AG09309 (cell line): ENCODE results near the gene DDX25.

Experiments used
- DNase-seq: peaks from one replicate; pipeline ENCODE4 v3.0.0-alpha.2; 2010; ENCODE audit warnings: low read depth
- H3K4me3 ChIP-seq: 2 replicates; pipeline ENCODE4 v1.5.1; 2011; ENCODE audit warnings: mild to moderate bottlenecking, low read depth, low read length, moderate library complexity; ENCODE audit not compliant: control insufficient read depth
- CTCF ChIP-seq: IDR thresholded peaks from 2 replicates; pipeline ENCODE4 v1.5.1; 2011; ENCODE audit warnings: mild to moderate bottlenecking, low read depth, low read length, inconsistent platforms; ENCODE audit not compliant: insufficient read depth, control insufficient read depth; ENCODE audit errors: missing control alignments

The DDX25 gene

GRCh38 chr11:125975634-125976033 is 71.3 kb downstream of the DDX25 start:
- TF ChIP-seq CTCF = no peak
- DNase-seq = no peak
- no peak overlapping the region for H3K4me3 ChIP-seq

- no peak for TF ChIP-seq CTCF
- H3K4me3 ChIP-seq = no peak overlapping the region
- DNase-seq = no peak
Observed at GRCh38 chr11:125976156-125976555, 71.8 kb downstream of the DDX25 start.

GRCh38 chr11:125977333-125977732 is 73.0 kb downstream of the DDX25 start:
- H3K4me3 ChIP-seq = no peak overlapping the region
- TF ChIP-seq CTCF = no peak
- DNase-seq = no peak

GRCh38 chr11:125978181-125978716 is 73.9 kb downstream of the DDX25 start:
- no peak for TF ChIP-seq CTCF
- no peak overlapping the region for H3K4me3 ChIP-seq
- no peak for DNase-seq
